Coronary artery (tissue), 2 donors: Measurements from ENCODE around the gene RAP2B.

Experiments
- DNase-seq: peaks from one replicate; pipeline ENCODE4 v3.0.0-alpha.2; 2017; ENCODE audit warnings: low spot score
- H3K27ac ChIP-seq, 2 donors: fragments of 200-600 bp; sonication (generic); one replicate each; pipeline ENCODE4 v1.5.1; 2016 to 2019
- H3K4me3 ChIP-seq: fragments of 200-600 bp; sonication (generic); 2 replicates; pipeline ENCODE4 v1.5.1; 2016; ENCODE audit warnings: mild to moderate bottlenecking, moderate library complexity
- TF ChIP-seq, protein P1 (sequence below): fragments of 200-600 bp; sonication (generic); IDR thresholded peaks from one replicate; pipeline ENCODE4 v1.5.1; 2019; ENCODE audit warnings: antibody characterized with exemption

The RAP2B gene

GRCh38 chr3:153160451-153161137 lies 1.4 kb upstream of the RAP2B start:
- peak overlapping the region; percentile 93 to 98 for H3K27ac ChIP-seq
- TF ChIP-seq, protein P1, sequence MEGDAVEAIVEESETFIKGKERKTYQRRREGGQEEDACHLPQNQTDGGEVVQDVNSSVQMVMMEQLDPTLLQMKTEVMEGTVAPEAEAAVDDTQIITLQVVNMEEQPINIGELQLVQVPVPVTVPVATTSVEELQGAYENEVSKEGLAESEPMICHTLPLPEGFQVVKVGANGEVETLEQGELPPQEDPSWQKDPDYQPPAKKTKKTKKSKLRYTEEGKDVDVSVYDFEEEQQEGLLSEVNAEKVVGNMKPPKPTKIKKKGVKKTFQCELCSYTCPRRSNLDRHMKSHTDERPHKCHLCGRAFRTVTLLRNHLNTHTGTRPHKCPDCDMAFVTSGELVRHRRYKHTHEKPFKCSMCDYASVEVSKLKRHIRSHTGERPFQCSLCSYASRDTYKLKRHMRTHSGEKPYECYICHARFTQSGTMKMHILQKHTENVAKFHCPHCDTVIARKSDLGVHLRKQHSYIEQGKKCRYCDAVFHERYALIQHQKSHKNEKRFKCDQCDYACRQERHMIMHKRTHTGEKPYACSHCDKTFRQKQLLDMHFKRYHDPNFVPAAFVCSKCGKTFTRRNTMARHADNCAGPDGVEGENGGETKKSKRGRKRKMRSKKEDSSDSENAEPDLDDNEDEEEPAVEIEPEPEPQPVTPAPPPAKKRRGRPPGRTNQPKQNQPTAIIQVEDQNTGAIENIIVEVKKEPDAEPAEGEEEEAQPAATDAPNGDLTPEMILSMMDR = no peak
- peak overlapping the region; percentile 99 for H3K4me3 ChIP-seq
- peak; percentile 90 for DNase-seq

GRCh38 chr3:153161138-153161713 lies 800 bp upstream of the RAP2B start:
- H3K27ac ChIP-seq = peak overlapping the region; percentile 93 to 98
- H3K4me3 ChIP-seq = peak overlapping the region; percentile 99
- DNase-seq = peak; percentile 96
- TF ChIP-seq, protein P1 = no peak

- H3K27ac ChIP-seq = peak overlapping the region; percentile 93 to 98
- TF ChIP-seq, protein P1 = no peak
- peak overlapping the region; percentile 99 for H3K4me3 ChIP-seq
- peak; percentile 80 for DNase-seq
Measured at GRCh38 chr3:153162513-153163392, 727 bp downstream of the RAP2B start.

- peak overlapping the region; percentile 93 to 98 for H3K27ac ChIP-seq
- TF ChIP-seq, protein P1 = no peak
- peak overlapping the region; percentile 99 for H3K4me3 ChIP-seq
- no peak for DNase-seq
Measured at GRCh38 chr3:153163393-153163724, 1.3 kb downstream of the RAP2B start.

GRCh38 chr3:153163756-153164550 lies 1.9 kb downstream of the RAP2B start:
- Histone ChIP-seq H3K4me3 (peak overlapping the region; percentile 99), H3K27ac (peak overlapping the region in 1 of 2 donors; percentile 25)
- TF ChIP-seq, protein P1 = no peak
- DNase-seq = no peak

- DNase-seq = no peak
- Histone ChIP-seq H3K27ac (no peak overlapping the region), H3K4me3 (peak overlapping the region; percentile 99)
- TF ChIP-seq, protein P1 = no peak
Measured at GRCh38 chr3:153165261-153165681, 3.2 kb downstream of the RAP2B start.
